ENCODE results near the gene FHIT.

The FHIT gene

DNA sequence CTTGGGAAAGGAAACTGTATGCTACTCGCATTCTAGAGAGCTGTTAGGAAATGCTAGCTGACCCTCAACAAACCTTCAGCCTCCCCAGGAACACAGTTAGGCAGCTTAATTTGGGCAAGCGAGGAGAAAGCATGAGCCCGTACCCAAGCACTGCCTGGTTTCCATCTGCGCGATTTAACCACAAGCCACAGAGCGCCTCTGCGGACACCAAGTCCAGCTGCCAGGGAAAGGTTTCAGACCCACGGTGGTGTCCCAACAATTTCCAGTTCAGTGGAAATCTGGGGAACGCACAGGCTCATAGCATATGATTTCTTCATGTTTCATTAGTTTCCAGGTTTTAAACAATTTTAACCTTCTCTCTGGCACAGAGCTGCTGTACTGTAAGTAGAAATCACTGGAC is 617.6 kb downstream of the FHIT start:
- no peak for DNase-seq (ENCODE audit: low read depth in 3 of 3)

GRCh38 chr3:60631509-60631908 is 619.7 kb downstream of the FHIT start:
- no peak for DNase-seq (ENCODE audit: low read depth in 3 of 3)

DNA sequence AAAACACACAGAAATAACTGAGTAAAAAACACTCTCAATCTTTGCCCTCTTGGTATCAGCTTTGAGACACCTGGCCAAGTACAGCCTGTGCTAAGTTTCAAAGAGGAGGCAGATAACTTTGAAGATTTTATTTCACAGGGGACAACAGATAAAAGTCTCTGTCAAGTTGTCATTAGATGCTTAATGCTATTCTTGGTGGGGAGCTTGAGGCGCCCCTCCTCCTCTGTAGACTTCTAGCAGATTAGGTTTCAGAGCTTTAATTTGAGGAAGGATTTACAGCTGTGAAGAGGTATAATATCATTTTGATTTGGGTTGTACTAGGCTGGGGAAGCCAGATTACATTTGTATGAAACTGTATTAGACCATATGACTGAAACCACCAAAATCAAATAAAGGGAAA is 620.3 kb downstream of the FHIT start:
- no peak for DNase-seq (ENCODE audit: low read depth in 3 of 3)

GRCh38 chr3:60629816-60630215 is 621.4 kb downstream of the FHIT start:
- no peak for DNase-seq (ENCODE audit: low read depth in 3 of 3)

DNA sequence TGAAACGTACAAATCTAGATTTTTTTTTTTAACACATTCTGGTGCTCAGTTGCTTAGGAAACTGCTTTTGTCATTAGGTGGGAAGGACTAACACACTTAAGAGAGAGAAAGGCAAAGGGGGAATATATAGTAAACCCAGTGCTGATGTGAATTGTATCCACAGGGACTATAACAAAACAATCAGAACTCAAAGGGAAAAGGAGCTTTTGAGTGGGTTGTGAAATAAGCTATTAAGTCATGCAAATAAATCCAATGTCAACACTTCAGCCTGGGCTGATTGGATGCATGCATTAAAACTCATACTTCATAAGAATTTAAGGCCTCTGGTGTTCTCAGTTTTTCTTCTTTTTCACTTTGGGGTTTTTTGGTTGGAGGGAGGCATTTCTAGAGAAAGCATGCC is 628.9 kb downstream of the FHIT start:
- DNase-seq (ENCODE audit: low read depth in 3 of 3) = no peak

GRCh38 chr3:60617188-60617587 is 634.1 kb downstream of the FHIT start:
- no peak for DNase-seq (ENCODE audit: low read depth in 3 of 3)

GRCh38 chr3:60613769-60614303 is 637.4 kb downstream of the FHIT start:
- DNase-seq (ENCODE audit: low read depth in 3 of 3) = no peak

GRCh38 chr3:60610441-60611112 is 640.7 kb downstream of the FHIT start:
- DNase-seq (ENCODE audit: low read depth in 3 of 3) = no peak

GRCh38 chr3:60609446-60609845 is 641.8 kb downstream of the FHIT start:
- DNase-seq (ENCODE audit: low read depth in 3 of 3) = no peak

DNA sequence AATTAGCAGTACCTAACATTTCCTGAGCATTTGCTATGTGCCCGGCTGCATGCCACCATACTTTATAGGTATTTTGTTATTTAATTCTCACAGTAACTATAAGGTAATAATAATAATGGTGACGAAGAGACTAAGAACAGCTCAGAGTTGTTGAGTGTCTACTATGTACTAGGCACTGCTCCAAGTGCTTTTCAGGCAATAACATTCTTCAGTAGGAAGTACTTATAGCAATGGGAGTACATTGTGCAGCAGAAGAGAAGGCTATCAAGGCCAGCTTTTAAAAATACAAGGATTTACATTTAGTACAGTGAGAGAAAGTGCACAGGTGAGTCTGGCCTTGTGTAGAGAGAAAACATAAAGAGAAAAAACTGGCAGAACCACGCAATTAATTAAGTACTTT is 647.4 kb downstream of the FHIT start:
- no peak for DNase-seq (ENCODE audit: low read depth in 3 of 3)

GRCh38 chr3:60600848-60601247 is 650.4 kb downstream of the FHIT start:
- no peak for DNase-seq (ENCODE audit: low read depth in 3 of 3)

DNA sequence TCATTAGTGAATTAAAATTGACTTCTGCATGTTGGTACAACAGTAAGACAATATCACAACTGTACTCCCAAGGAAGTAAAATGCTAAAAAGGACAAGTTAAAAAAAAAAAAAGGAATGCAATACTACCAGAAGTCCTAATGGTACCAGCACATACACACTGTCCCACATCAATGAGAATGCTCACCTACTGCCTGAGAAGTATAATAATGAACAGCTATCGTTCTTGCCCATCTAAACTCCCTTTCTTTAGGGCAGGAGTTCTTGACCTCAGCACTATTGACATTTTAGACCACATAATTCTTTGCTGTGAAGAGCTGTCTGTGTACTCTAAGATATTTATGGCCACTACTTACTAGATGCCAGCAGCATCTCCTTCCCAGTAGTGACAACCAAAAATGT is 651.7 kb downstream of the FHIT start:
- DNase-seq (ENCODE audit: low read depth in 3 of 3) = no peak

DNA sequence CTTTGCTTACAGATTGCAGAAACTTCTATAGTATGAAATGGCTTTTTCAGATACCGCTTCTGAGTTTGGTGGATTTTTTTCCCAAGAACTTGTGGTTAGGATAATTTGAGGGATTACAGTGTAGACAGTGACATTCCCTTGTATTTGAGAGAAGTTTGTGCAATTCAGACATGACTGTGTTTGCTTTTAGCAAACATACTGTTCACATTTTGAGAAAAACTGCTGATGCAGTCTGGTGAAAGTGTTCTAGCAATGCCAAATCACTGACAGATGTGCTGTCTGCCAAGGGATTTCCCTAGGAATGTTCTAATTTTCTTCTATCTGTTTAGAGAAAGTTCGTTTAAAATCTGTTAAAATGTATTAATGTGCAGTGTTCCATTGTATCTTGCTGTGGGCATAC is 652.6 kb downstream of the FHIT start:
- no peak for DNase-seq (ENCODE audit: low read depth in 3 of 3)

DNA sequence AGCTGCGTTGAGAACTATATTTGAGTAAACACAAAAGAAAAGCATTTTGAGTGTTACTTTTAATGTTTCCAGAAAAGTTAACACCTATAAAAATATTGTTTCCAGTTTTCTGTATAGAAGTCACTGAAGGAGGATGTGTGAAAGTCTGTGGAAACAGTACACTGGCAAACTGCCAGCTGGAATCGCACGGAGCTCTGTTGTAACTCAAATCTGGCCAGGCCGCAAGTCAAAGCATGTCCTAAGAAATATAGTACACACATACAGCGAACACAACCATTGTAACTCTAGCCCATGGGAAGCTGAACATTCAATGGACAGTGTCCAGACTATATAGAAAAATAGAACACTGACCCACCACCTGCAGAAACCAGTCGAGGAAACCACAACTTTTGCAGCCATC is 657.2 kb downstream of the FHIT start:
- no peak for DNase-seq (ENCODE audit: low read depth in 3 of 3)

DNA sequence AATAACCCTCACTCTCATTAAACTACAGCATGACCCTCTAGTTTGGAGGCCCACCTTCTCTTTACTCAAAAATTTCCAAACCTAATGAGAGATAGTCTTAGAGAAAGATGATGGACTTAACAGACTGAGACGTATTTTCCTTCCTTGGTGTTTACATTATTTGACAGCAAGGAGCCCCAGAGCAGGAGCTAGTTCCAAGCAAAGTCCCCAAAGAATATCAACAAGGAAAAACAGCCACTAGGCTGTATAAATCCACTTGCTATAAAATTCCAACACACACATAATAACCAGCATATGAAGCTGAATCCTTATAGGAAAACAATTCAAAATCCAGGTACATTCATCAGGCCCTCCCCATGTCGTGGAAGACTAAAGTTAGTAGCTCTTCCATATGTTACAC is 660.0 kb downstream of the FHIT start:
- no peak for DNase-seq (ENCODE audit: low read depth in 3 of 3)

GRCh38 chr3:60588806-60589205 is 662.4 kb downstream of the FHIT start:
- no peak for DNase-seq (ENCODE audit: low read depth in 3 of 3)

- no peak for DNase-seq (ENCODE audit: low read depth in 3 of 3)
Measured at GRCh38 chr3:60585918-60586317, 665.3 kb downstream of the FHIT start.

- no peak for DNase-seq (ENCODE audit: low read depth in 3 of 3)
Measured at GRCh38 chr3:60584250-60584649, 667.0 kb downstream of the FHIT start.

DNA sequence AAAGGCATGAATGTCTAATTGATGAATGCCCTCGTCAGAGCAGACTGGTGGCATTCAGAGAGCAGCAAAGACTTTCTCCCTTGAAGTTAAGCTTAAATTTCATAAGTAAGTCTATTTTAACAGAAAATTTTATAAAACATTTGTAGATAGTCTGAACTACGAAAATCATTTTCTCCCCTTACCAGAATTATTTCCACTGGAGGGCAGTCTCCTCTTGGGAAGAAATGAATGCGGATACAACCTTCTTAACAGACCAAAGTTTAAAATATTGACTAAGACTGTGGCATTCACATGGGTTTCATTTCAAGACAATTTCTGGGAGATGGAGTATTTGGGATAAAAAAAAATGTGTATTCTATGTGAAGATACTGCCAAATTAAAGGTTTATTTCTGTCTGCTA is 669.0 kb downstream of the FHIT start:
- DNase-seq (ENCODE audit: low read depth in 3 of 3) = no peak

DNA sequence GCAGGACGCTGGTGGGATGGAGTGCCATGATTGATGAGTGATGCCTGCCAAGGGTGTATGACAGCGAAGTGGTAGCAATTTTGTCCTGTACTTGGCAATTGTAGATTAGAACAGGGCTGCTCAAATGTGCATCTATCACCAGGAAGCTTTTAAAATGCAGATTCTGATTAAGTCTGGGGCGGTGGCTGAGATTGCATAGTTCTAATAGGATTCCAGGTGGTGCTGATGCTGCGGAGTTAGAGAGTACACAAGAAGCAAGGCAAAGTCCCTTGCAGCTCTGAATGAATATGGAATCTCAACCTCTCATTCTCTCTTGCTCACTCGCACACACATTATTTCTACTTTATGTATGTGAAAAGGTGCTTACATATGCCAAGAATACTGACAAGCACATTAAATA is 670.4 kb downstream of the FHIT start:
- DNase-seq (ENCODE audit: low read depth in 3 of 3) = no peak

DNA sequence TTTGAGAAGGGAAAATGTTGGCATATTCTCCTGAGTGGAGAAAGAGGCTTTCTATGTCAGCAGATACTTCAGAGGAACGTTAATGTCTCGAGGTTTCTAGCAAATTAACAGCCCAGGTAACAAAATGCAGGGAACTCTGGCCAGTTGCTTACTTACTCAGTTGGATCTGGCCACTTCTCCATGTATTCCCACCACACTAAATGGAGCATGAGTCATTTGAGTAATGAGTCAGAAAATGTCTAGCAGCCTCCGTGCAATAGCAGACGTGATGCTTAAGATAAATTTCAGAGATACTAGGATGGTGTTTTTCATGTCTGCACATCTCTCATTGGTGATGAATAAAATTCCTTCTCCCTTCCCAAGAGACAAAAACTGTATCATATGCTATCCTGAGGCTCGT is 671.5 kb downstream of the FHIT start:
- no peak for DNase-seq (ENCODE audit: low read depth in 3 of 3)

DNA sequence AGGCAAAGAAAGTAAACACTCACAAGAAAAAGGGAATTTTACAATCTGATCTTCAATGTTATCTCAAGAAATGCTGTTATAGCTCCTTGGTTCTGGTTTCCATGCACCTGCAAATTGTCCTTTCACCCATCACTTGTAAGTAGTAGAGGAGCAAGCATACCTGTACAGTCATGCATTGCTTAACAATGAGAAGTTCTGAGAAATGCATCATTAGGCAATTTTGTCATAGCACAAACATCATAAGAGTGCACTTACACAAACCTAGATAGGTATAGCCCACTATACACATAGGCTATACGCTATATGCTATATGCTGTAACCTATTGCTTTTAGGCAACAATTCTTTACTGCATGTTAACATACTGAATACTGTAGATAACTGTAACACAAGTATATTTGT is 672.3 kb downstream of the FHIT start:
- no peak for DNase-seq (ENCODE audit: low read depth in 3 of 3)

DNA sequence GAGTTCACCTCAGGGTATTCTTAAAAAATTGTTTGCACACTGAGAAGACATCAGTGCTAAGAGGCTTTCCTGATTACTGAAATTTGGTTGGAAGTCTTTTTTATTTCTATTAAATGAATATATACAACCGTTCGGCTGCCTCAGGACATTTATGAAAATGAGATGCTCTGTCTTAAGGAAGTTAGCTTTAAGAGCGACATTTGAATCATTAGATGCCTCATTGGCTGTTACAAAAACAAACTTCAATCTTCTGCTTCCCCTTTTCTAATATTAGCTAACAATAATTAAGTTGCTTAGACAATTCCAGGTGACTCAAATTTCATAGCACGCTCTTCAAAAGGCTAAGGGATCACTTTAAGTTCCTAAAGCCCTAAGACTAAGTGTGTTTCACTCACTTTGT is 673.7 kb downstream of the FHIT start:
- no peak for DNase-seq (ENCODE audit: low read depth in 3 of 3)

- no peak for DNase-seq (ENCODE audit: low read depth in 3 of 3)
Measured at GRCh38 chr3:60575718-60576272, 675.5 kb downstream of the FHIT start.
